H9 (cell line): ENCODE results near the gene GCK. TPM values are rescaled to one million over a fixed set of nuclear protein-coding genes. Genes with fewer than 3 reads are reported as not detected.

Source experiments
- DNase-seq: peaks from one replicate; pipeline ENCODE4 v3.0.0-alpha.2; 2017
- H2AFZ ChIP-seq: one replicate; pipeline ENCODE4 v1.6.1; 2013; ENCODE audit warnings: mild to moderate bottlenecking, low read length, control low read depth, moderate library complexity
- H2AK5ac ChIP-seq: 2 replicates; pipeline ENCODE4 v1.6.1; 2013; ENCODE audit warnings: low read length, control low read depth, mixed read lengths; ENCODE audit not compliant: insufficient read length
- H2BK120ac ChIP-seq: one replicate; pipeline ENCODE4 v1.6.1; 2013; ENCODE audit warnings: low read depth, mild to moderate bottlenecking, low read length, control low read depth, inconsistent platforms; ENCODE audit not compliant: poor library complexity, severe bottlenecking
- H2BK12ac ChIP-seq: 2 replicates; pipeline ENCODE4 v1.6.1; 2013; ENCODE audit warnings: low read length, control low read depth, mixed read lengths, low read depth; ENCODE audit not compliant: insufficient read length
- H2BK15ac ChIP-seq: 2 replicates; pipeline ENCODE4 v1.6.1; 2013; ENCODE audit warnings: low read depth, low read length, control low read depth
- H2BK20ac ChIP-seq: one replicate; pipeline ENCODE4 v1.6.1; 2013; ENCODE audit warnings: low read depth, mild to moderate bottlenecking, low read length, control low read depth, inconsistent platforms; ENCODE audit not compliant: poor library complexity, severe bottlenecking
- H2BK5ac ChIP-seq: 2 replicates; pipeline ENCODE4 v1.6.1; 2013; ENCODE audit warnings: low read length, control low read depth, mixed read lengths; ENCODE audit not compliant: insufficient read length
- H3K14ac ChIP-seq: 2 replicates; pipeline ENCODE4 v1.6.1; 2013; ENCODE audit warnings: low read length, control low read depth; ENCODE audit not compliant: insufficient read depth
- H3K18ac ChIP-seq: 2 replicates; pipeline ENCODE4 v1.6.1; 2013; ENCODE audit warnings: low read depth, mild to moderate bottlenecking, mixed read lengths, low read length, control low read depth; ENCODE audit not compliant: insufficient read length
- H3K23ac ChIP-seq: 2 replicates; pipeline ENCODE4 v1.6.1; 2013; ENCODE audit warnings: low read length, control low read depth, mixed read lengths, low read depth; ENCODE audit not compliant: insufficient read length
- H3K23me2 ChIP-seq: 2 replicates; pipeline ENCODE4 v1.6.1; 2013; ENCODE audit warnings: low read depth, mild to moderate bottlenecking, mixed read lengths, low read length, control low read depth; ENCODE audit not compliant: insufficient read length, poor library complexity, severe bottlenecking
- H3K27ac ChIP-seq: 2 replicates; pipeline ENCODE4 v1.5.1; 2013; ENCODE audit warnings: low read length, control low read depth, mixed read lengths, low read depth; ENCODE audit not compliant: insufficient read length
- H3K27me3 ChIP-seq: 2 replicates; pipeline ENCODE4 v1.6.1; 2013; ENCODE audit warnings: low read length, control low read depth, inconsistent platforms; ENCODE audit not compliant: insufficient read depth
- H3K4ac ChIP-seq: 2 replicates; pipeline ENCODE4 v1.6.1; 2013; ENCODE audit warnings: low read depth, mild to moderate bottlenecking, control low read depth, inconsistent platforms, low read length, moderate library complexity
- H3K4me1 ChIP-seq: 2 replicates; pipeline ENCODE4 v1.6.1; 2013; ENCODE audit warnings: low read length, control low read depth, inconsistent platforms; ENCODE audit not compliant: insufficient read depth
- H3K4me2 ChIP-seq: 2 replicates; pipeline ENCODE4 v1.6.1; 2013; ENCODE audit warnings: low read length, control low read depth, mixed read lengths; ENCODE audit not compliant: insufficient read length, insufficient read depth
- H3K56ac ChIP-seq: 2 replicates; pipeline ENCODE4 v1.6.1; 2013; ENCODE audit warnings: low read depth, mild to moderate bottlenecking, mixed read lengths, low read length, control low read depth; ENCODE audit not compliant: insufficient read length
- H3K79me1 ChIP-seq: 2 replicates; pipeline ENCODE4 v1.6.1; 2013; ENCODE audit warnings: low read depth, mild to moderate bottlenecking, moderate library complexity, low read length, control low read depth, inconsistent platforms; ENCODE audit not compliant: insufficient read depth, poor library complexity, severe bottlenecking
- H3K79me2 ChIP-seq: 2 replicates; pipeline ENCODE4 v1.6.1; 2013; ENCODE audit warnings: low read length, control low read depth, inconsistent platforms; ENCODE audit not compliant: insufficient read depth
- H3K9ac ChIP-seq: 2 replicates; pipeline ENCODE4 v1.6.1; 2013; ENCODE audit warnings: low read length, control low read depth, mixed read lengths; ENCODE audit not compliant: insufficient read length; ENCODE audit errors: extremely low read depth
- H3K9me3 ChIP-seq: one replicate; pipeline ENCODE4 v1.6.1; 2013; ENCODE audit warnings: low read depth, low read length, inconsistent platforms; ENCODE audit not compliant: control insufficient read depth
- H3T11ph ChIP-seq: one replicate; pipeline ENCODE4 v1.6.1; 2013; ENCODE audit warnings: mild to moderate bottlenecking, low read length, control low read depth, inconsistent platforms
- H4K20me1 ChIP-seq: one replicate; pipeline ENCODE4 v1.6.1; 2013; ENCODE audit not compliant: control insufficient read depth, insufficient read length, insufficient read depth
- H4K5ac ChIP-seq: 2 replicates; pipeline ENCODE4 v1.6.1; 2013; ENCODE audit warnings: low read depth, mild to moderate bottlenecking, mixed read lengths, low read length, control low read depth; ENCODE audit not compliant: insufficient read length
- H4K8ac ChIP-seq: replicated peaks from 2 replicates; pipeline ENCODE4 v1.6.1; 2013; ENCODE audit warnings: low read length, control low read depth, mixed read lengths, low read depth; ENCODE audit not compliant: insufficient read length
- H4K91ac ChIP-seq: 2 replicates; pipeline ENCODE4 v1.6.1; 2013; ENCODE audit warnings: low read depth, mild to moderate bottlenecking, moderate library complexity, mixed read lengths, low read length, control low read depth; ENCODE audit not compliant: insufficient read length
- H3K27ac Mint-ChIP-seq, 3 experiments: 2 replicates in 2 of 3; 3 replicates in 1 of 3; pipeline ENCODE4 v1.8.0; 2020 to 2021; ENCODE audit warnings: mixed read lengths in 3 of 3, mild to moderate bottlenecking in 1 of 3, moderate library complexity in 1 of 3
- H3K27me3 Mint-ChIP-seq: 2 replicates; pipeline ENCODE4 v1.8.0; 2021; ENCODE audit warnings: low read depth, mild to moderate bottlenecking, moderate library complexity, mixed read lengths
- H3K36me3 Mint-ChIP-seq, 3 experiments: 2 replicates in 2 of 3; 3 replicates in 1 of 3; pipeline ENCODE4 v1.8.0; 2020 to 2021; ENCODE audit warnings: low read depth in 3 of 3, mixed read lengths in 3 of 3; ENCODE audit not compliant: insufficient read depth in 1 of 3
- H3K4me1 Mint-ChIP-seq, 2 experiments: 2 replicates each; pipeline ENCODE4 v1.8.0; 2020; ENCODE audit warnings: mixed read lengths in 2 of 2
- H3K4me3 Mint-ChIP-seq, 2 experiments: 2 replicates in 1 of 2; 3 replicates in 1 of 2; pipeline ENCODE4 v1.8.0; 2020 to 2021; ENCODE audit warnings: mild to moderate bottlenecking in 2 of 2, mixed read lengths in 2 of 2, moderate library complexity in 1 of 2
- H3K9me3 Mint-ChIP-seq, 2 experiments: 2 replicates in 1 of 2; 3 replicates in 1 of 2; pipeline ENCODE4 v1.8.0; 2020; ENCODE audit warnings: mild to moderate bottlenecking in 2 of 2, mixed read lengths in 2 of 2, moderate library complexity in 1 of 2
- WGBS: extraction: QIAGEN DNeasy Blood & Tissue Kit; methylation state at CpG from one replicate; pipeline ENCODE4 v1.1.7; 2013; ENCODE audit warnings: missing lambda C conversion rate, low lambda C conversion rate, mixed read lengths; ENCODE audit not compliant: insufficient read length; ENCODE audit errors: extremely low coverage; 5-methylcytosine and 5-hydroxymethylcytosine counted together
- total RNA-seq: library from RNA; stranded (reverse); gene quantifications from 2 replicates; pipeline ENCODE4 v1.2.1, GENCODE V29; 2021
- TF ChIP-seq, protein P1 (sequence below): fragments of 200-600 bp; sonication (generic); conservative IDR thresholded peaks from 3 replicates; pipeline ENCODE4 v1.8.0; 2021; ENCODE audit warnings: antibody characterized with exemption, mild to moderate bottlenecking

Gene GCK
- total RNA-seq, 1 experiment from 2014 or later, result 0.98 TPM

GRCh38 chr7:44108768-44109750 is 80.2 kb downstream of the GCK start:
- WGBS, result no CpG with 5 or more reads among the region's 21 CpGs
- Histone ChIP-seq H2BK12ac (no peak overlapping the region), H2BK20ac (no peak overlapping the region), H4K5ac (no peak overlapping the region), H3K23me2 (peaks cover 7% of the 10 kb centered on the region), H3K4me2 (no peak overlapping the region), H4K91ac (no peak overlapping the region), H2BK15ac (no peak overlapping the region), H3K14ac (no peak overlapping the region; the same call in 1 of the 2 replicates), H2BK120ac (no peak overlapping the region), H3K27me3 (no peaks in the 10 kb centered on the region; the same call in 1 of the 2 replicates), H3T11ph (no peak overlapping the region), H3K79me2 (no peaks in the 10 kb centered on the region), H3K27ac (no peak overlapping the region), H3K18ac (no peak overlapping the region), H2AFZ (no peak overlapping the region), H3K4ac (no peak overlapping the region), H3K4me1 (no peaks in the 10 kb centered on the region; the same call in 1 of the 2 replicates), H3K23ac (no peak overlapping the region), H4K8ac (no peak overlapping the region), H3K9ac (no peak overlapping the region), H3K56ac (no peak overlapping the region), H3K79me1 (no peaks in the 10 kb centered on the region), H3K9me3 (no peaks in the 10 kb centered on the region), H4K20me1 (no peaks in the 10 kb centered on the region), H2AK5ac (no peak overlapping the region), H2BK5ac (no peak overlapping the region)
- Mint-ChIP-seq H3K27ac (no peak overlapping the region), H3K4me3 (no peak overlapping the region), H3K27me3 (peaks cover 15% of the 10 kb centered on the region), H3K9me3 (no peaks in the 10 kb centered on the region), H3K36me3 (peaks cover 4 to 27% (median 26%) of the 10 kb centered on the region in 3 experiments), H3K4me1 (peaks cover 9 to 14% of the 10 kb centered on the region in 2 experiments)
- TF ChIP-seq, protein P1, sequence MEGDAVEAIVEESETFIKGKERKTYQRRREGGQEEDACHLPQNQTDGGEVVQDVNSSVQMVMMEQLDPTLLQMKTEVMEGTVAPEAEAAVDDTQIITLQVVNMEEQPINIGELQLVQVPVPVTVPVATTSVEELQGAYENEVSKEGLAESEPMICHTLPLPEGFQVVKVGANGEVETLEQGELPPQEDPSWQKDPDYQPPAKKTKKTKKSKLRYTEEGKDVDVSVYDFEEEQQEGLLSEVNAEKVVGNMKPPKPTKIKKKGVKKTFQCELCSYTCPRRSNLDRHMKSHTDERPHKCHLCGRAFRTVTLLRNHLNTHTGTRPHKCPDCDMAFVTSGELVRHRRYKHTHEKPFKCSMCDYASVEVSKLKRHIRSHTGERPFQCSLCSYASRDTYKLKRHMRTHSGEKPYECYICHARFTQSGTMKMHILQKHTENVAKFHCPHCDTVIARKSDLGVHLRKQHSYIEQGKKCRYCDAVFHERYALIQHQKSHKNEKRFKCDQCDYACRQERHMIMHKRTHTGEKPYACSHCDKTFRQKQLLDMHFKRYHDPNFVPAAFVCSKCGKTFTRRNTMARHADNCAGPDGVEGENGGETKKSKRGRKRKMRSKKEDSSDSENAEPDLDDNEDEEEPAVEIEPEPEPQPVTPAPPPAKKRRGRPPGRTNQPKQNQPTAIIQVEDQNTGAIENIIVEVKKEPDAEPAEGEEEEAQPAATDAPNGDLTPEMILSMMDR, result peak; percentile 43; the same call in 2 of the 3 replicates
- no peak for DNase-seq
